Measurements from ENCODE around the gene ATG2B.

DNA sequence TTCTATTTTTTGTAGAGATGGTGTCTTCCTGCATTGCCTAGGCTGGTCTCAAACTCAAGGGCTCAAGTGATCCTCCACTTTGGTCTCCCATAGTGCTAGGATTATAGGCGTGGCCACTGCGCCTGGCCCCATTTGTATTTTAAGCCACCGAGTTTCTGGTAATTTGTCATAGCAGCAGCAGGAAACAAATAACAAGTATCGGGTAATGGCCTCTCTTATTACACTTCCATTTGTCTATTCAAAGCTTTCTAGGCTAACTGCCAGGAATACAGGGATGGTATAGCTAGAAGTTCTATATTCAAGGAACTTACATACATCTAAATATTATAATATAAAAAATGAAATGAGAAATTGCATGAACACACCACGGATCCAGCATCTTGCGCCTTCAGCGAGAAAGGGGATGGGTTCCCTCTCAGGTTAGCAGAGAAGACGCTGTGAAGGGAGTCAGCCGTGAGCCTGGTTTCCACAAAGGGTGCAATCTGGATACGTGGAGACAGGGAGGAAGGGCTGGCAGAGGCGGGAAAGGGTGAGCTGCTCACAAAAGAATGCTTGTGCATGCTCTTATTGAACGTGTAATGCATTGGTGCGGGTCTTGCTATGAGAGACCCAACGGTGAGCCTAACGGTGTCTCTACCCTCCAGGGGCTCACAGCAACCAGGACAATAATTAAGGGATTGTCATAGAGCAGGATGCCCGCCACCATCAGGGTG lies 97.6 kb downstream of the ATG2B start:
- TF ChIP-seq, protein P1, sequence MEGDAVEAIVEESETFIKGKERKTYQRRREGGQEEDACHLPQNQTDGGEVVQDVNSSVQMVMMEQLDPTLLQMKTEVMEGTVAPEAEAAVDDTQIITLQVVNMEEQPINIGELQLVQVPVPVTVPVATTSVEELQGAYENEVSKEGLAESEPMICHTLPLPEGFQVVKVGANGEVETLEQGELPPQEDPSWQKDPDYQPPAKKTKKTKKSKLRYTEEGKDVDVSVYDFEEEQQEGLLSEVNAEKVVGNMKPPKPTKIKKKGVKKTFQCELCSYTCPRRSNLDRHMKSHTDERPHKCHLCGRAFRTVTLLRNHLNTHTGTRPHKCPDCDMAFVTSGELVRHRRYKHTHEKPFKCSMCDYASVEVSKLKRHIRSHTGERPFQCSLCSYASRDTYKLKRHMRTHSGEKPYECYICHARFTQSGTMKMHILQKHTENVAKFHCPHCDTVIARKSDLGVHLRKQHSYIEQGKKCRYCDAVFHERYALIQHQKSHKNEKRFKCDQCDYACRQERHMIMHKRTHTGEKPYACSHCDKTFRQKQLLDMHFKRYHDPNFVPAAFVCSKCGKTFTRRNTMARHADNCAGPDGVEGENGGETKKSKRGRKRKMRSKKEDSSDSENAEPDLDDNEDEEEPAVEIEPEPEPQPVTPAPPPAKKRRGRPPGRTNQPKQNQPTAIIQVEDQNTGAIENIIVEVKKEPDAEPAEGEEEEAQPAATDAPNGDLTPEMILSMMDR (conservative IDR thresholded peaks at IDR 0.05; ENCODE audit: low read depth, low read length) = no peak
- TF ChIP-seq EZH2phosphoT487 (IDR thresholded peaks at IDR 0.05; ENCODE audit: borderline replicate concordance, low read length) = no peak
